CD4-positive, alpha-beta T cell treated with Interleukin-12 subunit alpha and Interleukin-12 subunit beta, for 1 hour (primary cell): ENCODE measurements around the gene KRIT1.
A peak's percentile ranks its signal among the peaks of the same experiment; 100 is the strongest.
"Not testable (repeated sequence)": the region's sequence is repeated elsewhere in the genome, so short reads cannot be mapped to it uniquely, and the experiment has no call there.

Experiments
- DNase-seq: peaks from one replicate; pipeline ENCODE4 v3.0.0-alpha.2; 2020

The KRIT1 gene

GRCh38 chr7:92245487-92246359 lies at the start of gene KRIT1, which contains the start of gene ANKIB1:
Gene KRIT1 (minus strand): TSS chr7:92245914. CDS start chr7:92242135, 3,779 bp downstream.
Gene ANKIB1 (plus strand): TSS chr7:92245974. CDS start chr7:92294979, 49,005 bp downstream.
- peak; percentile 89 for DNase-seq

DNA sequence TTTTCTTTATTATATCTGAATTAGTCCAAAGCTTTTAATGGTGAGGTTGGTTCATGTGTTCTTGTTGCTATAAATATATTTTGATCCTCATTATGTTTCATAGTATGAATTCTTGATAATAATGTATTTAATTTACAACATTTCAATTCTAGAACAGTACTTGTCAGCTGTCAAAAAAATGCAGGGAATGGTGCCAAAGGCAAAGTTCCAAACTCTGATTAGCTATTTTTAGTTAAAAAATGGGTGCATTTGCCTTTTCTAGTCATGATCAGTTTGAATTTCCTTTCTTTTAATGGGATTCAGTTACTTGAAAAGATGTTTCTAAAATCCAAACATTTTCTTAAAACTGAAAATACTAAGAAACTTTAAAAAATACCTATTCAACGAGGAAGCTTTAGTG lies 49.7 kb upstream of the KRIT1 start:
- no peak for DNase-seq

GRCh38 chr7:92293896-92294590 lies 48.3 kb upstream of the KRIT1 start:
- no peak for DNase-seq

DNA sequence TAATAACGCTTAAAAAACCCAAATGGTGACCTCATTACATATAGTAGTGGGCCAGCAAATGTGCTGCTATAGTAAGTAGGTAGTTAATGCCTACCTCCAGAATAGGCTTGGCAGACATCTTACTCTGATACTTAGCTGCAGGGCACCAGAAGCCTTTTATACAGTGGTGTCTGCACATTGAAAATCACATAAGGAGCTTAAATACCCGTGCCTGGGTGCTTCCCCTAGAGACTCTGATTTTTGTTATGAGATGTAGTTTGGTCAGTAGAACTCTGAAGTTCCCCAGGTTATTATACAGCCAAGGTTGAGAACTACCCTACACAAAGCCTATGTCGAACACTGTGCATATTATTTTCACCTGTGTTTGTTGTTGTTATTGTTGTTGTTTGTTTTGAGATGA lies 47.3 kb upstream of the KRIT1 start:
- no peak for DNase-seq

- no peak for DNase-seq
These were observed 43.6 kb upstream of the KRIT1 start for GRCh38 chr7:92289321-92289720.

DNA sequence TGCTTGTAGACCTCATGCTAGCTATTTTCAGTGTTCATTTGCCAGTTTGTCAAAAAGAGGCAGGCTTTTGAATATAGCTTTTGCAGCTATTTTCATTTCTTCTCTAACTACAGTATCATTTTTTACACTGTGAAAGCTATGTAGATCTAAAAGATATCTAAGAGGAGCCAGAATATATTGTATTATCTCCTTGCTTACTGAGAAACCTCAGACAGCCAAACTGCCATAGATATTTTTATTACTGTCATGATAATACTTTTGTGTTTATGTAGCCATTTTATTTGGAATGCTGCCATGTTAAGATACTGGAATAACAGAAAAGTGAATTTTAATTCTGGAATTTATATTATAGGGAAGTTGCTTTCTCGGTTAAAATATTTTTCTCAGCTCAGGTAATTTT lies 37.2 kb upstream of the KRIT1 start:
- no peak for DNase-seq

DNA sequence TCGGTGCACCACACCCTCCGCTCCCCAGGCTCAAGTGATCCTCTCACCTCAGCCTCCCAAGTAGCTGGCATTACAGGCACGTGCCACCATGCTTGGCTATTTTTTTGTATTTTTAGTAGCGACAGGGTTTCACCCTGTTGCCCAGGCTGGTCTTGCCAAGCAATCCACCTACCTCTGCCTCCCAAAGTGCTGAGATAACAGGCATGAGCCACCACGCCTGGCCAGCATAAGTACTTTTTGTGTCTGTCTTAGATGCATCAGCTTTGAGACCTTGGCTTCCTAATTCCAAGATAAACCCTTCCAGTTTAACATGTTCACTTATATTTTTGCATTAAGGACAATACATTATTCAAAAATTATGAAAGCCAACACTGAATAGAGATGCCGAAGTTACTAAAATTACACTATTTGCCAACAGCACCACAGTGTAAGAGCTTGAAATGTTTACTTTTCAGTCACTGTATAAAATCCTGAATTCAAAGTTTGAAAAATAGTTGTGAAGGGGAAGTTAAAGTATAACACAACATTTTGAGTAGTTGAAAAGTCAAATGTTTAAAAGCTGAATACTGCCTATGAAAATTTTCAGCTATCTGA lies 36.6 kb upstream of the KRIT1 start:
- no peak for DNase-seq

DNA sequence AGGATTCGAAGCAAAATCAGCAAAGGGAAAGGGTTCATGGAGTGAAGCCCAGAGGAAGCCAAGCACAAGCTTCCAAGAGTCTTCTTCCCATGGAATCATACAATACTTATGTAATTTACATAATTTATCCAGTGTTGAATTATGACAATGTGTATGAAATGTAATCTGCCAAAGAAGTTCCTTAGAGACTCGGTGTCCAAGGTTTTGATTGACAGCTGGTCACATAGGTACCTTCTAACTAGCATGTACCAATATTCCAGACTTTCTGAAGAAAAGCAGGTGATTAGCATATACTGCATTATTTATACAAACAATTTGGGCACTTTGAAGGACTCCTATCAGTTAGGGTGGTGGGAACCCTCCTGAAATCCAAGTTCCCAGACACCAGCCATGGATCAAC lies 35.3 kb upstream of the KRIT1 start:
- DNase-seq, result no peak

DNA sequence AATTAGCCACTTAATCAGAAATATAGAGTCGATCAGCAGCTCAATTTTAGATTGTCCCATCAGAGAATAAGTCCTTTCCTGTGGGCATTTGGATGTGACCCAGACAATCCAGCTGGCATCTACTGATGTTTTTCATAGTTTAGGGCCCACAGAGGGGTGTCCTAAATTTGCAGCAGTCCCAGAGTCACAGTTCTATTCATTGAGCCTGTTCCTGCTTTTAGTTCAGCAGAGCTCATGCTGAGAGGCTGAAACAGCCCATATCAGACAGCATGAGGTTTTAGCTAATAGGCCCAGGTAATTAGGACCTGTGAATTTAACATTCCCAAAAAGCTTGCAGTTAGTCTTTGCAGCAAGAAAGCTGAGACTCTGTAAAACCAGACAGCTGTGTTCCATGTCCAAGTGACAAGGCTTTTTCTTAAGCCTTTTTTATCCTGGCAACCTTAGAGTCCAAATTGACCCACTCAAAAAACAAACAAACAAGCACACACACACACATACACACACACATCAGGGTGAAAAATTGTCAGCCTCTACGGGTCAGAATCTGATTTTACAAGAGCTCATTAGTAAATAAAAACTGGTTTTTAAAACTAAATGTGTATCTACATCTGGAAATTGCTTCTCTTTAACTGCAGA lies 33.8 kb upstream of the KRIT1 start:
- no peak for DNase-seq

DNA sequence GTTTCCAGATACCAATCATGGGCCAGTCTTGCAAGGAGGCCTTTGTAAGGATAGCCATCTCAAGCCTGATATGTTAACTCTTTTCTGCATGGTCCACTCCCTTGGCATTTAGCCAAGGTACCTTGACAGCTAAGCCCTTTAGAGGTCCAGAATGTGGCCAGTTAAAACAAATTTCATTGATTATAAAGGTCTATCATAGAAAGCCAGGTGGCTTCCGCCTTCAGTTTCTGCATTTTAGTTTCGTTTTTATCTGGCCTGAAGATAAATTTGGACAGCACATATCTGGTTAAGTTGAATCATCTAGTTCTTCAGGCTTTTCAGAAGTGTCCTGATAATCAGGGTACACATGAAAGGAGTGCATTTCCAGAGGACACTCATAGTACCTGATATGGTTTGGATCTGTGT lies 30.7 kb upstream of the KRIT1 start:
- no peak for DNase-seq

DNA sequence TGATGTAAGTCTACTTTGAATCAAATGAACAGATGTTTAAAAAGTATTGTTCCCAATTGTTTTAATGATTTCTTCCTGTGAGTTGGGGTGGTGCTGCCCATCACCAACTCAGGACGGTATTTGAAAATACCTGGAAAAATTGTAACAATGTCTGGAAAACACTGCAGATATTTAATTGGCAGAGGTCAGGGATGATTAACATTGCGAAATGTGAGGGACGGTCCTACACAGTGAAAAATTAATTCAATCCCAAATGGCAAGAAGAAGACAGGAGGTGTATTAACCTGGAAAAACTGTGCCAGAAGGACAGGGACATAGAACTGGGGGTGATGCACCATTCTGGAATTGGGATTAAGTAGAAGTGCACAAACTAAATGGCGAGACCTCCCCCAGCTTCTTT lies 29.6 kb upstream of the KRIT1 start:
- DNase-seq, result no peak

DNA sequence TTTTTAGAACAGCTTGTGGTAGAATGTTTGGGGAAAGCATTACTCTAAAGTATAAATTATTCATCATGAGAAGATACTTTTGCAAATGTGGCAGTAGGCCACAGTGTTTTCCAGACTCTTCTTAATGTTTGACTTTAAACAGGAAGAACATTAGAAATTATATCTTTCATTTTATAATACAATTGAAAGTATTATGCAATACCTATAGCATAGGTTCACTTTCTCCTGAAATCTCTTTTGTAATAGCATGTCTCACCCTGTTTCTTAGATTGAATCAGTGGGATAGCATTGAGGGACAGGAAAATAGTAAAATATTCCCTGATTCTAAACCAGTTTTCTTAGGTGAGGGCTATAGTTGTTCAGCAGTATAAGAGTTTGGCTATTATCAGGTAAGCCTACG lies 23.2 kb upstream of the KRIT1 start:
- no peak for DNase-seq

DNA sequence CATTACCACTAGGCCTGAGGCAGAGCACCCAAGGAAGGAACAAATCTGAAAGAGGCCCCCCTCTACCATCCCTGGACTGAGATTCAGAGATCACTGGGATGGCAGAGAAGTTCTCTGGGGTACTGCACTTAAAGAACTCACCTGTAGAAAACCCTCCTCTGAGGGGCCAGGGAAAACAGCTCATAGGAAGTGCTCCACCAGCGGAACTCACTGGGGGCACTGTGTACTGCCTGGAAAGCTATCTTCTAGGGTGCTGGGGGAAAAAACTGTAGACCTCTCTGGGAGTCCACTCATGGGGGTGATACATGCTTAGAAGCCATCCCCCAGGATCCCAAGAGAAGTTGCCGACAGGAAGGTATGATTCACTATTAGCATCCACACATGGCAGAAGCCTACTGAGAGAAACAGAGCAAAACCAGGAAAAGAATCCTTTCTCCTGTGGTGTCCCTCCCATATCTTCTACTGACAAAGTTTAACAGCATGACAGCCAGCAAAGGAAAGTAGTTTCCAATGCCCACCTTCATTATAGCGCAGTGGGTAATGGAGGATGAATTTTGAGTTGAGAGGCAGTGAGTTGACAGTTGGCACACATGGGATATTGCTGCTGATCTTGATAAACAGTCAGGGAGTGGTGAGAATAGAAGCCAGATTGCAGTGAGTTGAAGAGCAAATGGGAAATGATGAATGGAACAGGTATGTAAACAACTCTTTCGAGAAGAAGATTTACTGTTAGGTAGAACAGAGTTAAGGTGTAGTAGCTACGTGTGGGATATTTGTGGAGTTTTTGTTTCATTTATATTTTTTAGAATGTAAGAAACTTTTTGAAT lies 20.9 kb upstream of the KRIT1 start:
- no peak for DNase-seq

DNA sequence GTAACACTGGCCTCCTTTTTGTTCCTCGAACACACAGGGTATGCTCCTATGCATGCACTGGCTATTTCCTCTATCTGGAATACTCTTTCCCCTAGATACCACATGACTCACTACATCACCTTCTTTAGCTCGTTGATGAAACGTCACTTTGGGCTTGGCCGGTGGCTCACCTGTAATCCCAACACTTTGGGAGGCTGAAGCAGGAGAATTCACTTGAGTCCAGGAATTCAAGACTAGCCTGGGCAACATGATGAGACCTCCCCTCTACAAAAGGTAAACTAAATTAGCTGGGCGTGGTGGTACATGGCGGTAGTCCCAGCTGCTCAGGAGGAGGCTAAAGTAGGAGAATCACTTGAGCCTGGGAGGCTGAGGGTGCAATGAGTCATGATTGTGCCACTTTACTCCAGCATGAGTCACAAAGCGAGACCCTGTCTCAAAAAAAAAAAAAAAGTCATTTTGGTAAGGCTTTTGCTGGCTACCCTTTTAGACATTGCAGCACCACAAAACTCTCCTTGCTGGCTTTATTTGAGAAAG lies 14.6 kb upstream of the KRIT1 start:
- no peak for DNase-seq

DNA sequence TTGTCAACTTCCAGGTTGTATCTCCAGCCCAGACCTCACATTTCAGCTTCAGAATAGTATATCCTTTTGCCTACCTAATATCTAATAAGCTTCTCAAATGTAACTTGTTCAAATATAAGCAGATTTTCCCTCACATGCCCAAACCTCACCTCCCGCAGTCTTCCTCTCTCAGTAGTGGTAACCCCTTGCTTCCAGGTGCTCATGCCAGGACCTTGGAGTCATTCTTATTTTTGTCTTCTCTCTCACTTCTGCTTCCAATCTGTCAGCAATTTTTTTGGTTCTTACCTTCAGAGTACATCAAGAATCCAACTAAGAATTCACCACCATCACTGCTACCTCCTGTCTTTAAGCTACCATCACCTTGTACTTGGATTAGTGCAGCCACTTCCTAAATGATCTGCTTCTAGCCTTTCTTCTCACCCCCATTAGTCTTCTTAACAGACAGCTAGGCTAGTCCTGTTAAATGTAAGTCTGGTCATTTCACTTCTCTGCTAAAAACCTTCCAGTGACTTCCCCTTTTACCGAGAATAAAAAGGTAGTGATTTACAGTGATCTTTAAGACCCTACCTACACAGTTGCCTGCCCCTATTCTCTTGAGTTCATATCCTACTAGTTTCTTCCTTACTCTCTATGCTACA lies 14.0 kb upstream of the KRIT1 start:
- DNase-seq, result no peak

DNA sequence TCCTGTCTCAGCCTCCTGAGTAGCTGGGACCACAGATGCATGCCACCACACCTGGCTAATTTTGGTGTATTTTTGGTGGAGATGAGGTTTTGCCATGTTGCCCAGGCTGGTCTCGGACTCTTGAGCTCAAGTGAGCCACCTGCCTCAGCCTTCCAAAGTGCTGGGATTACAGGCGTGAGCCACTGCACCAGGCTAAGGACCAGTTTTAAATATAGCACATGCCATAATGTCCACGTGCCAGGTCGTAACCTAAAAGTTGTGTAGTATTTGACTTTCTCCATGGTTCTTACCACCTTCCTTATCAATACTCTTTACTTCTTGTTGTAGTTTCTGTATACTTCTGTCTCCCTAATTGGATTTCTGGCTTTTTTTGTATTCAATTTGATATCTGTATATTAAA lies 13.3 kb upstream of the KRIT1 start:
- no peak for DNase-seq

DNA sequence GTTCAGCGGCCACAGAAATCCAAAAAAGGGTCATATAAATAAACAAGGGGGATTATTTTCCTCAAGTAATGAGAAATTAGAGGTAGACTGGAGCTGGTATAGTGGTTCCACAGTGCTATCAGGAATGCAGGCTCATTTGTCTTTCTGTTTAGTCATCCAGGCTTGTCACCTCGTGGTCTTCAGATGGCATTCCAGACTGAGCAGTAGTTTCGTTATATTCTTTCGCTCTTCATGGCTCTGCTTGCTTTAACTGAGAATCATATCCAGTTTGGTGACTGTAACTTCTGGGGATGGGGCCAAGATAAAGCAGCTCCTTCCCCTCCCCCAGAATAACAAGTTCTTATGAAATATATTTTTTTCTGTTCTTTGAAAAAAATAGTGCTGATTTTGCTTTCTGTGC lies 9.6 kb upstream of the KRIT1 start:
- no peak for DNase-seq

- DNase-seq, result not testable (repeated sequence)
These were observed 9.1 kb upstream of the KRIT1 start for GRCh38 chr7:92254800-92255199.

DNA sequence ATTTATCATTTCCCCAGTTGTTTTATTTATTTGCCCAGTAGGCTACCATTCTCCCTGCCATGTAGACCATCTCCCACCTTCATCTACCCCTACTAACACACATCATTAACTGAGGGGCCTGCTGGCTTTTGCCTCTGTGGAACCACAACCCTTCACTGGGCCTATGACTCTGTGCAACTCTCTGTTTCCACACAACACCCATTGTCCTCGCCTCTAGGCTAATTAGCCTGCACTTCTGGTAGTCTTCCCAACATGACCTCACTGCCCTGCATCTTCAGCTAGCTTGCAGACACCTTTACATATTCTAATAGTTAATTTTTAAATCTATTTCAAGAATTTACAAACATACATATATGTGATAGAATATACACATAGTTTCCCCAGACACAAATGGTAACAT lies 7.5 kb upstream of the KRIT1 start:
- no peak for DNase-seq

- no peak for DNase-seq
These were observed 5.5 kb upstream of the KRIT1 start for GRCh38 chr7:92251181-92251580.

GRCh38 chr7:92250603-92251002 lies 4.9 kb upstream of the KRIT1 start:
- DNase-seq, result no peak
